T-cell (primary cell): ENCODE data around the gene ELAPOR1. TPM values are rescaled to one million over a fixed set of nuclear protein-coding genes. Genes with fewer than 3 reads are reported as not detected.

ENCODE experiments used
- ATAC-seq, 4 experiments: fragments of 200-7000 bp in 3 of 4; fragments of 150-1000 bp in 1 of 4; cut with Tn5 transposase; replicated peaks in 1 of 4; 1 replicate in 3 of 4; 2 replicates in 1 of 4; pipeline ENCODE4 v1.10.0; 2021; ENCODE audit warnings: moderate library complexity in 3 of 4, mild to moderate bottlenecking in 2 of 4, moderate number of reproducible peaks in 1 of 4
- CTCF ChIA-PET, 2 donors: fragments of 300-600 bp; sonication (Branson Sonifier 250); formaldehyde crosslinking; loops; one replicate each; lab custom pipeline; 2022; ENCODE audit warnings: antibody characterized with exemption in 2 of 2; lab: Charles Lee
- POLR2A ChIA-PET, 2 donors: fragments of 300-600 bp; sonication (Branson Sonifier 250); formaldehyde crosslinking; loops; one replicate each; lab custom pipeline; 2022; ENCODE audit warnings: antibody characterized with exemption in 2 of 2; lab: Charles Lee
- DNase-seq, 35 experiments: peaks; one replicate each; pipeline versions ENCODE4 v3.0.0 to v3.0.0-alpha.2; 2013 to 2023
- H3K27ac ChIP-seq: one replicate; pipeline ENCODE4 v1.5.1; 2013; ENCODE audit warnings: low read length
- H3K27me3 ChIP-seq, 2 experiments: replicated peaks in 1 of 2; 1 replicate in 1 of 2; 2 replicates in 1 of 2; pipeline versions ENCODE4 v1.6.1 to v1.7.0; 2013; ENCODE audit warnings: low read length in 1 of 2, mixed read lengths in 1 of 2; ENCODE audit not compliant: control insufficient read depth in 2 of 2, insufficient read depth in 2 of 2; ENCODE audit errors: extremely low read depth in 1 of 2
- H3K36me3 ChIP-seq, 2 donors: 1 replicate in 1 of 2; 2 replicates in 1 of 2; pipeline versions ENCODE4 v1.6.1 to v1.7.0; 2013; ENCODE audit warnings: low read length in 1 of 2; ENCODE audit not compliant: control insufficient read depth in 2 of 2, insufficient read depth in 1 of 2; ENCODE audit errors: extremely low read depth in 1 of 2
- H3K4me1 ChIP-seq, 2 experiments: 1 replicate in 1 of 2; 2 replicates in 1 of 2; pipeline versions ENCODE4 v1.6.1 to v1.7.0; 2013; ENCODE audit warnings: low read length in 2 of 2, mixed read lengths in 1 of 2; ENCODE audit not compliant: insufficient read depth in 2 of 2, control insufficient read depth in 1 of 2; ENCODE audit errors: extremely low read depth in 1 of 2
- H3K4me3 ChIP-seq, 2 donors: 1 replicate in 1 of 2; 2 replicates in 1 of 2; pipeline versions ENCODE4 v1.5.1 to v1.7.0; 2013; ENCODE audit warnings: mild to moderate bottlenecking in 2 of 2, low read length in 1 of 2, moderate library complexity in 1 of 2; ENCODE audit not compliant: control insufficient read depth in 1 of 2; ENCODE audit errors: extremely low read depth in 1 of 2
- H3K9me3 ChIP-seq: 2 replicates; pipeline ENCODE4 v1.7.0; 2013
- H3K27ac Mint-ChIP-seq, 2 donors: one replicate each; pipeline ENCODE4 v1.8.0; 2020 to 2021; ENCODE audit warnings: mild to moderate bottlenecking in 2 of 2, mixed read lengths in 2 of 2
- H3K27me3 Mint-ChIP-seq, 2 donors: one replicate each; pipeline ENCODE4 v1.8.0; 2021 to 2022; ENCODE audit warnings: mixed read lengths in 2 of 2
- H3K36me3 Mint-ChIP-seq: one replicate; pipeline ENCODE4 v1.8.0; 2021; ENCODE audit warnings: mixed read lengths
- H3K4me1 Mint-ChIP-seq, 3 donors: one replicate each; pipeline ENCODE4 v1.8.0; 2020 to 2022; ENCODE audit warnings: mixed read lengths in 3 of 3, mild to moderate bottlenecking in 1 of 3
- H3K4me3 Mint-ChIP-seq, 3 donors: one replicate each; pipeline ENCODE4 v1.8.0; 2020 to 2022; ENCODE audit warnings: mild to moderate bottlenecking in 3 of 3, mixed read lengths in 3 of 3, moderate library complexity in 3 of 3
- H3K9me3 Mint-ChIP-seq, 3 donors: one replicate each; pipeline ENCODE4 v1.8.0; 2020 to 2022; ENCODE audit warnings: mixed read lengths in 3 of 3
- WGBS: methylation state at CpG from one replicate; pipeline ENCODE4 v1.1.5; 2013; ENCODE audit warnings: missing lambda C conversion rate; ENCODE audit not compliant: insufficient coverage; 5-methylcytosine and 5-hydroxymethylcytosine counted together
- total RNA-seq, 35 experiments: library from RNA in 6 of 35; stranded (reverse) in 6 of 35; fragments of 120-200 nt in 1 of 35; gene quantifications; one replicate each; pipeline versions ENCODE4 v1.2.1 to v1.2.4 and lab custom pipeline; 2013 to 2026

The ELAPOR1 gene, protein sequence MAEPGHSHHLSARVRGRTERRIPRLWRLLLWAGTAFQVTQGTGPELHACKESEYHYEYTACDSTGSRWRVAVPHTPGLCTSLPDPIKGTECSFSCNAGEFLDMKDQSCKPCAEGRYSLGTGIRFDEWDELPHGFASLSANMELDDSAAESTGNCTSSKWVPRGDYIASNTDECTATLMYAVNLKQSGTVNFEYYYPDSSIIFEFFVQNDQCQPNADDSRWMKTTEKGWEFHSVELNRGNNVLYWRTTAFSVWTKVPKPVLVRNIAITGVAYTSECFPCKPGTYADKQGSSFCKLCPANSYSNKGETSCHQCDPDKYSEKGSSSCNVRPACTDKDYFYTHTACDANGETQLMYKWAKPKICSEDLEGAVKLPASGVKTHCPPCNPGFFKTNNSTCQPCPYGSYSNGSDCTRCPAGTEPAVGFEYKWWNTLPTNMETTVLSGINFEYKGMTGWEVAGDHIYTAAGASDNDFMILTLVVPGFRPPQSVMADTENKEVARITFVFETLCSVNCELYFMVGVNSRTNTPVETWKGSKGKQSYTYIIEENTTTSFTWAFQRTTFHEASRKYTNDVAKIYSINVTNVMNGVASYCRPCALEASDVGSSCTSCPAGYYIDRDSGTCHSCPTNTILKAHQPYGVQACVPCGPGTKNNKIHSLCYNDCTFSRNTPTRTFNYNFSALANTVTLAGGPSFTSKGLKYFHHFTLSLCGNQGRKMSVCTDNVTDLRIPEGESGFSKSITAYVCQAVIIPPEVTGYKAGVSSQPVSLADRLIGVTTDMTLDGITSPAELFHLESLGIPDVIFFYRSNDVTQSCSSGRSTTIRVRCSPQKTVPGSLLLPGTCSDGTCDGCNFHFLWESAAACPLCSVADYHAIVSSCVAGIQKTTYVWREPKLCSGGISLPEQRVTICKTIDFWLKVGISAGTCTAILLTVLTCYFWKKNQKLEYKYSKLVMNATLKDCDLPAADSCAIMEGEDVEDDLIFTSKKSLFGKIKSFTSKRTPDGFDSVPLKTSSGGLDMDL
- total RNA-seq = 10 to 100 TPM in 4 of 5 donors, 1 to 10 TPM in 1; 8.1 to 21.4 (median 16.1) TPM
- total RNA-seq (2013) = 19.1 TPM
- total RNA-seq (lab: John Stamatoyannopoulos, UW) = 6.6 to 33.5 (median 22.5) reads per million in 29 experiments

DNA sequence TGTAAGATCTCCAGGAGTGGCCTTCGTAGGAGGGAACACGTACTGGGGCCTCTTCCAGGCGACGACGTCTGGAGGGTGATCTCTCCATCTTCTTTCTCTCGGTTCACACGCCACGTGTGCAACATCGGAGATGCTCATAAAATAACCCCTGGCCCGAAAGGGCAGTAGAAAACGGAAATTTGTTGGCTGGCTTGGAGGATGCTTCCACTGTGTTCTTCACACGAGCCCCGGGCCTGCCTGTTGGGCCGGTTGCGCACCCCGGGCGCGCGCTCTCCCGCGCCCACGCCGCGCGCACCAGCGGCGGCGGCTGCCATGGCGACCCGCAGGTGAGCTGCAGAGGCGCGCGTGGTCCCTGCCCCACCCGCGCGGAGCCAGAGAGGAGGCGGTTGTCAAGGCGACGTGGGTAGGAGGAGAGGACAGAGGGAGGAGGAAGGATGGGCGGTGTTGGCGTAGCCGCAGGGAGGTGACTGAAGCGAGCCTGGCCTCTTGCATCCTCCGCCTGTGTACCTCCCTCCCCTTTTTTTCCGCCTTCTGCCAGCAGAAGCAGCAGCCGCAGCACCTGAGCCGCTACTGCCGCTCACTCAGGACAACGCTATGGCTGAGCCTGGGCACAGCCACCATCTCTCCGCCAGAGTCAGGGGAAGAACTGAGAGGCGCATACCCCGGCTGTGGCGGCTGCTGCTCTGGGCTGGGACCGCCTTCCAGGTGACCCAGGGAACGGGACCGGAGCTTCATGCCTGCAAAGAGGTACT is at the start of gene ELAPOR1:
TSS of gene ELAPOR1 (plus strand) at position 526 of the 752 bp plus-strand sequence. CDS start at position 595, 69 bp downstream.
- Histone ChIP-seq H3K36me3 (no peaks in the 10 kb centered on the region), H3K27ac (peak within 1 kb of the TSS; percentile 31), H3K9me3 (no peaks in the 10 kb centered on the region), H3K4me3 (peak within 1 kb of the TSS; percentile 58 to 60), H3K27me3 (no peaks in the 10 kb centered on the region), H3K4me1 (peaks cover 5 to 24% of the 10 kb centered on the region in 2 experiments)
- Mint-ChIP-seq H3K36me3 (peaks cover 5% of the 10 kb centered on the region), H3K4me1 (peaks cover 28 to 32% (median 30%) of the 10 kb centered on the region in 3 donors), H3K27me3 (peaks cover 0 to 5% of the 10 kb centered on the region in 2 donors), H3K27ac (peak within 1 kb of the TSS; percentile 81 to 83), H3K9me3 (no peaks in the 10 kb centered on the region), H3K4me3 (peak within 1 kb of the TSS; percentile 84 to 97 (median 85))
- ChIA-PET CTCF (interaction anchor here (0.6 to 5.4 kb wide), 11 partner anchors 13 to 1225 kb away, joined by 3 to 73 read pairs (median 4); partner anchors contain the start of genes RBM15 (in 1 of the 2), TAF13 (in 1 of the 2) and TMEM167B (in 1 of the 2)), POLR2A (interaction anchor here (1.0 kb wide), 2 partner anchors 14 kb away, joined by 3 to 6 read pairs; no protein-coding TSS in a partner anchor)
- 3% methylated on average over 46 of the region's 56 CpGs for WGBS
- ATAC-seq (peak; percentile 91 to 96 (median 93)), DNase-seq (peak; percentile 66 to 94 (median 83))

DNA sequence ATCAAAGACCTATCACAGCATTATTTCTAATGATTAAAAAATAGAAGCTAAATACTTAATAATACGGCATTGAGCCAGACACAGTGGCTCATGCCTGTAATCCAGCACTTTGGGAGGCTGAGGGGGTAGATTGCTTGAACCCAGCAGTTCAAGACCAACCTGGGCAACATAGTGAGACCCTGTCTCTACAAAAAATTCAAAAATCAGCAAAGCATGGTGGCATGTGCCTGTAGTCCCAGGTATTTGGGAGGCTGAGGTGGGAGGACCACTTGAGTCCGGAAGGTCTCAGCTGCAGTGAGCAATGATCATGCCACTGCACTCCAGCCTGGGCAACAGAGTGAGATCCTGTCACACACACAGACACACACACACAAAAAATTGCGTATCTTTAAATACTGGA is 48.8 kb upstream of the ELAPOR1 start:
- H3K4me1 Mint-ChIP-seq = peaks cover 0 to 2% (median 0%) of the 10 kb centered on the region in 3 donors
- H3K36me3 Mint-ChIP-seq = peaks cover 31% of the 10 kb centered on the region
- Histone ChIP-seq H3K9me3 (no peaks in the 10 kb centered on the region), H3K4me3 (no peak overlapping the region), H3K36me3 (peaks cover 14 to 31% of the 10 kb centered on the region in 2 donors), H3K4me1 (no peaks in the 10 kb centered on the region), H3K27me3 (no peaks in the 10 kb centered on the region), H3K27ac (no peak overlapping the region)
- POLR2A ChIA-PET = interaction anchor here in 1 of 2 donors (0.7 kb wide), 1 partner anchor 273 kb away, joined by 12 read pairs; no protein-coding TSS in a partner anchor
- ATAC-seq (no peak), DNase-seq (no peak)
- no CpG with 5 or more reads among the region's 3 CpGs for WGBS
- H3K27ac Mint-ChIP-seq = no peak overlapping the region
- CTCF ChIA-PET = interaction anchor here (0.5 to 0.7 kb wide), 2 partner anchors 13 to 1222 kb away, joined by 3 to 4 read pairs; no protein-coding TSS in a partner anchor
- H3K27me3 Mint-ChIP-seq = no peaks in the 10 kb centered on the region
- H3K4me3 Mint-ChIP-seq = no peak overlapping the region
- no peaks in the 10 kb centered on the region for H3K9me3 Mint-ChIP-seq

- Histone ChIP-seq H3K4me1 (no peaks in the 10 kb centered on the region), H3K36me3 (peaks cover 14 to 37% of the 10 kb centered on the region in 2 donors), H3K9me3 (no peaks in the 10 kb centered on the region), H3K27ac (no peak overlapping the region), H3K27me3 (no peaks in the 10 kb centered on the region), H3K4me3 (no peak overlapping the region)
- Mint-ChIP-seq H3K4me3 (no peak overlapping the region), H3K4me1 (peaks cover 5 to 8% (median 5%) of the 10 kb centered on the region in 3 donors), H3K9me3 (no peaks in the 10 kb centered on the region), H3K36me3 (peaks cover 38% of the 10 kb centered on the region), H3K27ac (no peak overlapping the region), H3K27me3 (no peaks in the 10 kb centered on the region)
- no peak for ATAC-seq
- ChIA-PET POLR2A (no interaction called here), CTCF (no interaction called here)
- WGBS = no CpG with 5 or more reads among the region's 8 CpGs
- no peak for DNase-seq
These were observed 46.0 kb upstream of the ELAPOR1 start for GRCh38 chr1:109067883-109068282.

DNA sequence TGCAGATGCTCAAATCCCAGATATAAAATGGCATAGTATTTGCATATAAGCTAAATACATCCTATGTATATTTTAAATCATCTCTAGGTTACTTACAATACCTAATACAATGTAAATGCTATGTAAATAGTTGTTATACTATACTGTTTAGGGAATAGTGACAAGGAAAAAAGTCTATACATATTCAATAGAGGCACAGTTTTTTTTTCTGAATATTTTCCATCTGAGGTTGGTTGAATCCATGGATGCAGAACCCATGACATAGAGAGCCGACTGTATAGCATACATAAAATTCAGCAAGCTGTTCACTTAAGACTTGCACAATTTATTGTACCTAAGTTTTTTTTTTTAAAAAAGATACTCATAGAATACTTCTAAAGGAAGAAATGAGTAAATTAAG is 44.6 kb upstream of the ELAPOR1 start:
- DNase-seq (no peak), ATAC-seq (no peak)
- ChIA-PET CTCF (no interaction called here), POLR2A (no interaction called here)
- H3K36me3 Mint-ChIP-seq = peaks cover 32% of the 10 kb centered on the region
- H3K27ac ChIP-seq = no peak overlapping the region
- no peaks in the 10 kb centered on the region for H3K9me3 ChIP-seq
- H3K27me3 ChIP-seq = no peaks in the 10 kb centered on the region
- no peaks in the 10 kb centered on the region for H3K27me3 Mint-ChIP-seq
- H3K9me3 Mint-ChIP-seq = no peaks in the 10 kb centered on the region
- H3K36me3 ChIP-seq = peaks cover 14 to 31% of the 10 kb centered on the region in 2 donors
- no peak overlapping the region for H3K27ac Mint-ChIP-seq
- no peak overlapping the region for H3K4me3 ChIP-seq
- WGBS = no CpG with 5 or more reads among the region's 1 CpG
- no peaks in the 10 kb centered on the region for H3K4me1 ChIP-seq
- H3K4me3 Mint-ChIP-seq = no peak overlapping the region
- peaks cover 8 to 12% (median 9%) of the 10 kb centered on the region in 3 donors for H3K4me1 Mint-ChIP-seq

GRCh38 chr1:109075531-109076490 is 38.1 kb upstream of the ELAPOR1 start, which contains the start of gene TAF13:
Gene TAF13 (minus strand): TSS chr1:109076003. CDS start chr1:109075947, 56 bp downstream.
- peak within 1 kb of the TSS; percentile 60 to 82 for H3K4me3 ChIP-seq
- ChIA-PET CTCF (interaction anchor here in 1 of 2 donors (0.7 to 2.6 kb wide), 6 partner anchors 9 to 119 kb away, joined by 3 to 18 read pairs (median 4); partner anchors contain the start of gene WDR47), POLR2A (interaction anchor here (0.6 to 1.6 kb wide), 9 partner anchors 9 to 515 kb away, joined by 3 to 11 read pairs (median 4); partner anchors contain the start of genes ATXN7L2 (in 1 of the 2) and WDR47 (in 1 of the 2))
- WGBS = under 1% methylated on average over 32 of the region's 39 CpGs
- Mint-ChIP-seq H3K4me3 (peak within 1 kb of the TSS; percentile 89 to 97 (median 94)), H3K9me3 (no peaks in the 10 kb centered on the region), H3K27ac (peak within 1 kb of the TSS; percentile 96), H3K27me3 (no peaks in the 10 kb centered on the region), H3K4me1 (peaks cover 22 to 24% (median 24%) of the 10 kb centered on the region in 3 donors), H3K36me3 (peaks cover 3% of the 10 kb centered on the region)
- H3K36me3 ChIP-seq = peaks cover 0 to 6% of the 10 kb centered on the region in 2 donors
- H3K27me3 ChIP-seq = no peaks in the 10 kb centered on the region
- DNase-seq (peak; percentile 66 to 91 (median 81)), ATAC-seq (peak; percentile 98 to 100 (median 98))
- H3K4me1 ChIP-seq = peaks cover 3 to 7% of the 10 kb centered on the region in 2 experiments
- peak within 1 kb of the TSS; percentile 97 for H3K27ac ChIP-seq
- no peaks in the 10 kb centered on the region for H3K9me3 ChIP-seq
